HG03103 (cell line): ENCODE measurements around the gene PHAX.
"Not testable (repeated sequence)": the region's sequence is repeated elsewhere in the genome, so short reads cannot be mapped to it uniquely, and the experiment has no call there.

ENCODE experiments used
- ATAC-seq: cut with Tn5 transposase; IDR thresholded peaks from one replicate; pipeline ENCODE4 v1.9.1; 2021; ENCODE audit warnings: low read depth; ENCODE audit not compliant: unreplicated experiment

Gene PHAX

DNA sequence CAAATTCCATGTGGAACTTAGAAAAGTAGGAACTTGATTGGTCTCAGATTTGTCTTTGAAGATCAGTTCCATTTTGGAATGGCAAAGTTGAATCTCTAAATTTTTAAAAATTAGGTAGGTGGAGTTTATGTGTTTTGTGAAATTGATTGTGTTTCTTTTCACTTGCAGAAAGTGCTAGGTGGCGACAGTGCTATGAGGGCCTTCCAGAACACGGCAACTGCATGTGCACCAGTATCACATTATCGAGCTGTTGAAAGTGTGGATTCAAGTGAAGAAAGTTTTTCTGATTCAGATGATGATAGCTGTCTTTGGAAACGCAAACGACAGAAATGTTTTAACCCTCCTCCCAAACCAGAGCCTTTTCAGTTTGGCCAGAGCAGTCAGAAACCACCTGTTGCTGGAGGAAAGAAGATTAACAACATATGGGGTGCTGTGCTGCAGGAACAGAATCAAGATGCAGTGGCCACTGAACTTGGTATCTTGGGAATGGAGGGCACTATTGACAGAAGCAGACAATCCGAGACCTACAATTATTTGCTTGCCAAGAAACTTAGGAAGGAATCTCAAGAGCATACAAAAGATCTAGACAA, 2.8 kb downstream of the PHAX start:
- ATAC-seq = no peak

GRCh38 chr5:126605525-126605924, 4.8 kb downstream of the PHAX start:
- ATAC-seq = no peak

- ATAC-seq = no peak
Measured at GRCh38 chr5:126610160-126610559, 9.4 kb downstream of the PHAX start.

DNA sequence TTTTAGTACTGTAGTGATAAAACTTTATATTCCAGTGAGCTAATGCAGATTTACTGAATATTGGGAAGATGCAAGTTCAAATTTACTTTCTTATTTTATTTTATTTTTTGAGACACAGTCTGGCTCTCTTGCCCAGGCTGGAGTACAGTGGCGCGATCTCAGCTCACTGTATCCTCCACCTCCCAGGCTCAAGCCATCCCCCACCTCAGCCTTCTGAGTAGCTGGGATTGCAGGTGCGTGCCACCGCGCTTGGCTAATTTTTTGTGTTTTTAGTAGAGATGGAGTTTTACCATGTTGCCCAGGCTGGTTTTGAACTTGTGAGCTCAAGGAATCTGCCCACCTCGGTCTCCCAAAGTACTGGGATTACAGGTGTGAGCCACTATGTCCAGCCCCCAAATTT, 9.9 kb downstream of the PHAX start:
- no peak for ATAC-seq

- ATAC-seq = no peak
Measured at GRCh38 chr5:126613941-126614592, 13.3 kb downstream of the PHAX start.

DNA sequence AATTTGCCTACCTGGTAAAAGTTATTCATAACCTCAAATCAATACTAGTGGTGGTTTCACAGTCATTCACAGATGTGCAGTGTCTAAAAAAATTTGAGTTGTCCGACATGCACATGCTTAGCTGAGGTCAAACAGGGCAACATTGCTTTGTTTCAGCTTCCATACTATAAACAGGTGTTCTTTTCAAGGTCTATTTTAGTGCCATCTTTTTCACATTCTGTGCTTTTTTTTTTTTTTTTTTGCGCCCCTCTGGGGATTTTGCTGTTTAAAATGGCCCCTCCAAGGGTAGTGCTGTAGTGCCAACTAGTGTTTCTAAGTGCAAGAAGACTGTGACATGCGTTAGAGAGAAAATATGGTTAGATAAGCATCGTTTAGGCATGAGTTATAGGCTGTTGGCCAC, 14.5 kb downstream of the PHAX start:
- peak; percentile 67 for ATAC-seq

DNA sequence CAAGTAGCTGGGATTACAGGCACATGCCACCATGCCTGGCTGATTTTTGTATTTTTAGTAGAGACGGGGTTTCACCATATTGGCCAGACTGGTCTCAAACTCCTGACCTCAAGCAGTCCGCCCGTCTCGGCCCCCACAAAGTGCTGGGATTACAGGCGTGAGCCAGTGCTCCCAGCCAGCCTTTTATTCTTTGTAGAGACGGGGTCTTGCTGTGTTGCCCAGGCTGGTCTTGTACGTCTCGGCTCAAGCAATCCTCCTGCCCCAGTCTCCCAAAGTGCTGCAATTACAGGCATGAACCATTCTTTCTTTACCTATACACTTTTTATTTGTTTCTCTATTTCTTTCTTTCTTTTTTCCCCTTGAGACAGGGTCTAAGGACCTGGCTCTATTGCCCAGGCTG, 16.9 kb downstream of the PHAX start:
- not testable (repeated sequence) for ATAC-seq

GRCh38 chr5:126619781-126620180, 19.0 kb downstream of the PHAX start:
- no peak for ATAC-seq

GRCh38 chr5:126624534-126624933, 23.8 kb downstream of the PHAX start:
- no peak for ATAC-seq

GRCh38 chr5:126628102-126628501, 27.4 kb downstream of the PHAX start:
- no peak for ATAC-seq

GRCh38 chr5:126631920-126632319, 31.2 kb downstream of the PHAX start:
- no peak for ATAC-seq

GRCh38 chr5:126633552-126633951, 32.8 kb downstream of the PHAX start:
- ATAC-seq = no peak

DNA sequence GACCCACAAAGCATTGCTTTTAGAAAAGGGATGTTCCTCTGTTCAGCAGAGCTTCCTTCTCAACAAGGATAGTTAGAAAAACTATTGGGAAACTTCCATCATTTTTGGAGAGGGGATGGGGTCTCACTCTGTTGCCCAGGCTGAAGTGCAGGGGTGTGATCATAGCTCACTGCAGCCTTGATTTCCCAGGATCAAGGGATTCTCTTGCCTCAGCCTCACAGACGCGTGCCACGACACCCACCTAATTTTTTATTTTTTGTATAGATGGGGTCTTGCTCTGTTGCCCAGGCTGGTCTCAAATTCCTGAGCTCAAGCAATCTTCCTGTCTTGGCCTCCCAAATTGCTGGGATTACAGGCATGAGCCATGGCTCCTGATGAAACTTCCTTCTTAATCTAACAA, 34.8 kb downstream of the PHAX start:
- ATAC-seq = no peak

GRCh38 chr5:126636956-126637355, 36.2 kb downstream of the PHAX start:
- ATAC-seq = no peak

DNA sequence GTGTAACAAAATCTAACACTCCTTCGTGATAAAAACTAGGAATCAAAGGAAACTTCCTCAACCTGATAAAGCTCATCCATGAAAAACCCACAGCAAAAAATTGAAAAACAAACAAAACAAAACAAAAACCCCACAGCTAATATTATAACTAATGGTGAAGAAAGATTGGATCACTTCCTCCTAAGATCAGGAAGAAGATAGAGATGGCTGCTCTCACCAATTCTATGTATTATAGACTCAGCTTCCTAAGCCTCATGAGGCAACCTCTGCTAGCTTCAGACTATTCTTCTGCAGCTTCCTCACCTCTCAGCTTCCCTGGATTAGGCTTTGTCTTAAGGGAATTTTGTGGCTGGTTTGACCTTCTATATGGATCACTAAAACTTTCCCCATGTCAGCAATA, 40.1 kb downstream of the PHAX start:
- peak; percentile 24 for ATAC-seq

DNA sequence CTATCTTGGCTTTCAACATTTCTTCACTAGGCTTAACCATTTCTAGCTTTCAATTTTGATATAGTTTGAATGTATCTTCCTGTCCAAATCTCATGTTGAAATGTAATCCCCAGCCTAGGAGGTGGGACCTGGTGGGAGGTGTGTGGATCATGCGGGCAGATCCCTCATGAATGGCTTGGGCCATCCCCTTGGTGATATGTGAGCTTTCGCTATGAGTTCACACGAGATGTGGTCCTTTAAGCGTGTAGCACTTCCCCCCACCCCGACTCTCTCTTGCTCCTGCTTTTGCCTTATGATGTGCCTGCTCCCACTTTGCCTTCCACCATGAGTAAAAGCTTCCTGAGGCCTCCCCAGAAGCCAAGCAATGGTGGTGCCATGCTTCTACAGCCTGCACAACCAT, 40.6 kb downstream of the PHAX start:
- peak; percentile 74 for ATAC-seq

DNA sequence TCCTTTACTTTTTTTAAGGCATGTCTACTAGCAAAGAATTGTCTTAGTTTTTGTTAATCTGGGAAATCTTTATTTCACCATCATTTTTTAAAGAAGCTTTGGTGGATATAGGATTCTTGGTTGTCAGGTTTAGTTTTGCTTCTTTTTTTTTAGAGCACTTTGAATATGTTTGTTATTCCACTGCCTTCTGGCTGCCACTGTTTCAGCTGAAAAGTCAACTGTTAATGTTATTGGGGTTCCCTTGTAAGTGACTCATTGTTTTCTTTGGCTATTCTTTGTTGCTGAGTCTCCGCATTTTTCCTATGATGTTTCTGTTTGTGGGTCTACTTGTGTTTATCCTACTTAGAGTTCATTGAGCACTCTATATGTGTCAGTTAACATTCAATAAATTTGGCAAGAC, 44.4 kb downstream of the PHAX start:
- no peak for ATAC-seq

- no peak for ATAC-seq
Measured at GRCh38 chr5:126647071-126647470, 46.3 kb downstream of the PHAX start.

GRCh38 chr5:126648471-126648870, 47.7 kb downstream of the PHAX start:
- no peak for ATAC-seq

DNA sequence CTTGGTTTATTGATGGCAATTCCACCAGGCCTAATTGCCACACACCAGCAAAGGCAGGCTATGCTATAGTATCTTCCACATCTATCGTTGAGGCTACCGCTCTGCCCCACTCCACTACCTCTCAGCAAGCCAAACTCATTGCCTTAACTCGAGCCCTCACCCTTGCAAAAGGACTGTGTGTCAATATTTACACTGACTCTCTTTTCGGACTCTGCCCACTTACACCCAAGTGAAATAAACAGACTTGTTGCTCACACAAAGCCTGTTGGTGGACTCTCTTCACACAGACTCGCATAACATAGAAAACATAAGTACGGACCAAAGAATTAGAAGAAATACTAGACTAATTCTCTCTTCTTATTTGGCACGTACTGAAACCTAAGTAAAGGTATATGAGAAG, 48.3 kb downstream of the PHAX start:
- not testable (repeated sequence) for ATAC-seq

DNA sequence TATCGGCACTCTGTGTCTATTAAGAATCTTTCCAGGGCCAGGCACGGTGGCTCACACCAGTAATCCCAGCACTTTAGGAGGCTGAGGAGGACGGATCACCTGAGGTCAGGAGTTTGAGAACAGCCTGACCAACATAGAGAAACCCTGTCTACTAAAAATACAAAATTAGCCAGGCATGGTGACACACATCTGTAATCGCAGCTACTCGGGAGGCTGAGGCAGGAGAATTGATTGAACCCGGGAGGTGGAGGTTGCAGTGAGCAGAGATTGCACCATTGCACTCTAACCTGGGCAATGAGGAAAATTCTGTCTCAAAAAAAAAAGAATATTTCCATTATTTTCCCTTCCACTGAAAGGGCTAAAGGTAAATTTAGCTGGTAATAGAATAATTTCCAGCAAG, 49.0 kb downstream of the PHAX start:
- ATAC-seq = not testable (repeated sequence)

DNA sequence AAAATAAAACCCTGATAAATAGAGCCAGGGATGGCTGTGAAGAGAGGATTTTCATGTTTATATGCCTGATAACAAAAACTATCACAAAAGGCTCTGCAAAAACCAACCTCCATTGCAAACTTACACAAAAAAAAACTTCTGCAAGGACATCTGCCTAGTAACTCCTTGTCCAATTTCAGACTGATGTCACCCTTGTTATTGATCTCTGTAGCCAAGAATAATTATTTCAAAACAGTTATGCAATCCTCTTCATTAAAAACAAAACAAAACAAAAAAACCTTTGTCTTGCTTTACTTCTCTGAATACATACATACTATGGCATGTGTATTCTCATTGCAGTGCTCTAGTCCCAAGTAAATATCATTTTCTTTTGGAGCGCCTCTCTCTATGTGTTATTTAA, 49.7 kb downstream of the PHAX start:
- ATAC-seq = no peak
